ENCODE measurements around the gene PTPRD.
"Not testable (repeated sequence)": the region's sequence is repeated elsewhere in the genome, so short reads cannot be mapped to it uniquely, and the experiment has no call there.

Gene PTPRD

GRCh38 chr9:10396615-10397014 lies 216.2 kb downstream of the PTPRD start:
- no peaks in the 10 kb centered on the region for H3K36me3 Mint-ChIP-seq
- no peaks in the 10 kb centered on the region for H3K27me3 Mint-ChIP-seq
- H3K4me1 Mint-ChIP-seq, result no peaks in the 10 kb centered on the region
- H3K9me3 Mint-ChIP-seq, result no peaks in the 10 kb centered on the region
- no peak overlapping the region for H3K27ac Mint-ChIP-seq
- H3K4me3 Mint-ChIP-seq, result no peak overlapping the region
- ATAC-seq, result no peak

- H3K27ac Mint-ChIP-seq, result no peak overlapping the region
- H3K27me3 Mint-ChIP-seq, result no peaks in the 10 kb centered on the region
- H3K4me3 Mint-ChIP-seq, result no peak overlapping the region
- no peaks in the 10 kb centered on the region for H3K4me1 Mint-ChIP-seq
- H3K36me3 Mint-ChIP-seq, result no peaks in the 10 kb centered on the region
- ATAC-seq, result no peak
- peaks cover 2% of the 10 kb centered on the region for H3K9me3 Mint-ChIP-seq
Observed at GRCh38 chr9:10387282-10387681, 225.5 kb downstream of the PTPRD start.

- no peaks in the 10 kb centered on the region for H3K36me3 Mint-ChIP-seq
- no peak overlapping the region for H3K4me3 Mint-ChIP-seq
- no peaks in the 10 kb centered on the region for H3K4me1 Mint-ChIP-seq
- ATAC-seq, result no peak
- no peaks in the 10 kb centered on the region for H3K27me3 Mint-ChIP-seq
- no peak overlapping the region for H3K27ac Mint-ChIP-seq
- peaks cover 6% of the 10 kb centered on the region for H3K9me3 Mint-ChIP-seq
Observed at GRCh38 chr9:10371824-10372223, 241.0 kb downstream of the PTPRD start.

GRCh38 chr9:10366171-10366779 lies 246.5 kb downstream of the PTPRD start:
- no peaks in the 10 kb centered on the region for H3K27me3 Mint-ChIP-seq
- H3K4me1 Mint-ChIP-seq, result no peaks in the 10 kb centered on the region
- H3K27ac Mint-ChIP-seq, result no peak overlapping the region
- no peaks in the 10 kb centered on the region for H3K36me3 Mint-ChIP-seq
- ATAC-seq, result no peak
- H3K4me3 Mint-ChIP-seq, result no peak overlapping the region
- H3K9me3 Mint-ChIP-seq, result no peaks in the 10 kb centered on the region

GRCh38 chr9:10354591-10354990 lies 258.2 kb downstream of the PTPRD start:
- Mint-ChIP-seq H3K4me3 (no peak overlapping the region), H3K27ac (no peak overlapping the region), H3K4me1 (no peaks in the 10 kb centered on the region), H3K36me3 (no peaks in the 10 kb centered on the region), H3K27me3 (no peaks in the 10 kb centered on the region), H3K9me3 (no peaks in the 10 kb centered on the region)
- ATAC-seq, result no peak

GRCh38 chr9:10345621-10346020 lies 267.2 kb downstream of the PTPRD start:
- not testable (repeated sequence) for H3K4me3 Mint-ChIP-seq, H3K36me3 Mint-ChIP-seq, H3K9me3 Mint-ChIP-seq, H3K4me1 Mint-ChIP-seq, H3K27me3 Mint-ChIP-seq, ATAC-seq, H3K27ac Mint-ChIP-seq

GRCh38 chr9:10341057-10341456 lies 271.7 kb downstream of the PTPRD start:
- no peaks in the 10 kb centered on the region for H3K36me3 Mint-ChIP-seq
- H3K27me3 Mint-ChIP-seq, result no peaks in the 10 kb centered on the region
- no peak overlapping the region for H3K4me3 Mint-ChIP-seq
- no peaks in the 10 kb centered on the region for H3K4me1 Mint-ChIP-seq
- H3K27ac Mint-ChIP-seq, result no peak overlapping the region
- ATAC-seq, result no peak
- peaks cover 3% of the 10 kb centered on the region for H3K9me3 Mint-ChIP-seq

- no peaks in the 10 kb centered on the region for H3K4me1 Mint-ChIP-seq
- no peak for ATAC-seq
- H3K36me3 Mint-ChIP-seq, result no peaks in the 10 kb centered on the region
- no peaks in the 10 kb centered on the region for H3K27me3 Mint-ChIP-seq
- no peak overlapping the region for H3K4me3 Mint-ChIP-seq
- no peak overlapping the region for H3K27ac Mint-ChIP-seq
- peaks cover under 1% of the 10 kb centered on the region for H3K9me3 Mint-ChIP-seq
Observed at GRCh38 chr9:10339152-10339551, 273.6 kb downstream of the PTPRD start.

- no peak overlapping the region for H3K4me3 Mint-ChIP-seq
- no peaks in the 10 kb centered on the region for H3K9me3 Mint-ChIP-seq
- H3K27ac Mint-ChIP-seq, result no peak overlapping the region
- no peaks in the 10 kb centered on the region for H3K36me3 Mint-ChIP-seq
- ATAC-seq, result no peak
- no peaks in the 10 kb centered on the region for H3K27me3 Mint-ChIP-seq
- H3K4me1 Mint-ChIP-seq, result no peaks in the 10 kb centered on the region
Observed at GRCh38 chr9:10331157-10331556, 281.6 kb downstream of the PTPRD start.

- Mint-ChIP-seq H3K9me3 (peaks cover 3% of the 10 kb centered on the region), H3K27me3 (no peaks in the 10 kb centered on the region), H3K36me3 (no peaks in the 10 kb centered on the region), H3K4me1 (no peaks in the 10 kb centered on the region), H3K4me3 (no peak overlapping the region), H3K27ac (no peak overlapping the region)
- ATAC-seq, result no peak
Observed at GRCh38 chr9:10282084-10282483, 330.7 kb downstream of the PTPRD start.

- Mint-ChIP-seq H3K4me3 (no peak overlapping the region), H3K27me3 (no peaks in the 10 kb centered on the region), H3K4me1 (no peaks in the 10 kb centered on the region), H3K9me3 (peaks cover 3% of the 10 kb centered on the region), H3K27ac (no peak overlapping the region), H3K36me3 (no peaks in the 10 kb centered on the region)
- no peak for ATAC-seq
Observed at GRCh38 chr9:10274988-10275387, 337.8 kb downstream of the PTPRD start.

GRCh38 chr9:10274175-10274574 lies 338.6 kb downstream of the PTPRD start:
- no peak for ATAC-seq

GRCh38 chr9:10272830-10273229 lies 340.0 kb downstream of the PTPRD start:
- no peaks in the 10 kb centered on the region for H3K36me3 Mint-ChIP-seq
- H3K27me3 Mint-ChIP-seq, result no peaks in the 10 kb centered on the region
- H3K4me1 Mint-ChIP-seq, result no peaks in the 10 kb centered on the region
- no peak for ATAC-seq
- H3K4me3 Mint-ChIP-seq, result no peak overlapping the region
- no peak overlapping the region for H3K27ac Mint-ChIP-seq
- no peaks in the 10 kb centered on the region for H3K9me3 Mint-ChIP-seq

More at GRCh38 chr9:10274175-10274574, 338.6 kb downstream of the PTPRD start:
- Mint-ChIP-seq H3K27me3 (no peaks in the 10 kb centered on the region), H3K9me3 (peaks cover 3% of the 10 kb centered on the region), H3K4me1 (no peaks in the 10 kb centered on the region), H3K36me3 (no peaks in the 10 kb centered on the region), H3K27ac (no peak overlapping the region), H3K4me3 (no peak overlapping the region)

- Mint-ChIP-seq H3K9me3 (peaks cover 2% of the 10 kb centered on the region), H3K36me3 (no peaks in the 10 kb centered on the region), H3K4me3 (no peak overlapping the region), H3K4me1 (no peaks in the 10 kb centered on the region), H3K27ac (no peak overlapping the region), H3K27me3 (no peaks in the 10 kb centered on the region)
- no peak for ATAC-seq
Observed at GRCh38 chr9:10268531-10269485, 344.0 kb downstream of the PTPRD start.

- Mint-ChIP-seq H3K4me3 (no peak overlapping the region), H3K9me3 (peaks cover 8% of the 10 kb centered on the region), H3K36me3 (no peaks in the 10 kb centered on the region), H3K27me3 (no peaks in the 10 kb centered on the region), H3K27ac (no peak overlapping the region), H3K4me1 (no peaks in the 10 kb centered on the region)
- ATAC-seq, result no peak
Observed at GRCh38 chr9:10265153-10265631, 347.6 kb downstream of the PTPRD start.

- no peaks in the 10 kb centered on the region for H3K4me1 Mint-ChIP-seq
- H3K9me3 Mint-ChIP-seq, result peaks cover 6% of the 10 kb centered on the region
- H3K27ac Mint-ChIP-seq, result no peak overlapping the region
- no peaks in the 10 kb centered on the region for H3K36me3 Mint-ChIP-seq
- ATAC-seq, result no peak
- H3K27me3 Mint-ChIP-seq, result no peaks in the 10 kb centered on the region
- no peak overlapping the region for H3K4me3 Mint-ChIP-seq
Observed at GRCh38 chr9:10260501-10260900, 352.3 kb downstream of the PTPRD start.
